NCI-H1930 (cell line): Measurements from ENCODE around the gene ATF7.
A peak's percentile ranks its signal among the peaks of the same experiment; 100 is the strongest.

ENCODE experiments used
- DNase-seq, 2 experiments: peaks; one replicate each; lab custom pipeline; 2025; lab: John Stamatoyannopoulos, UW

ATF7 gene

GRCh38 chr12:53596920-53597363, 29.2 kb downstream of the ATF7 start:
- DNase-seq: no peak

- DNase-seq: peak in 1 of 2 experiments; percentile 21
These were observed 31.1 kb downstream of the ATF7 start for GRCh38 chr12:53594897-53595615.

GRCh38 chr12:53593707-53594106, 32.5 kb downstream of the ATF7 start:
- DNase-seq: peak; percentile 43 to 64

GRCh38 chr12:53593031-53593430, 33.2 kb downstream of the ATF7 start:
- no peak for DNase-seq

GRCh38 chr12:53592426-53592825, 33.8 kb downstream of the ATF7 start:
- peak in 1 of 2 experiments; percentile 9 for DNase-seq

- DNase-seq: peak in 1 of 2 experiments; percentile 16
These were observed 34.6 kb downstream of the ATF7 start for GRCh38 chr12:53591301-53592206.

- DNase-seq: no peak
These were observed 35.5 kb downstream of the ATF7 start for GRCh38 chr12:53590652-53591051.

GRCh38 chr12:53589915-53590314, 36.3 kb downstream of the ATF7 start:
- no peak for DNase-seq

GRCh38 chr12:53589423-53589822, 36.8 kb downstream of the ATF7 start:
- no peak for DNase-seq

GRCh38 chr12:53588123-53588522, 38.1 kb downstream of the ATF7 start:
- DNase-seq: no peak

GRCh38 chr12:53586745-53587144, 39.4 kb downstream of the ATF7 start:
- no peak for DNase-seq

- no peak for DNase-seq
These were observed 40.6 kb downstream of the ATF7 start for GRCh38 chr12:53585448-53586125.

GRCh38 chr12:53579545-53579955, 46.6 kb downstream of the ATF7 start:
- DNase-seq: no peak

- no peak for DNase-seq
These were observed 47.4 kb downstream of the ATF7 start for GRCh38 chr12:53578783-53579182.

GRCh38 chr12:53577941-53578352, 48.2 kb downstream of the ATF7 start:
- DNase-seq: no peak

GRCh38 chr12:53575502-53576249, 50.5 kb downstream of the ATF7 start:
- DNase-seq: no peak

- DNase-seq: no peak
These were observed 53.9 kb downstream of the ATF7 start for GRCh38 chr12:53572134-53572758.

- no peak for DNase-seq
These were observed 54.9 kb downstream of the ATF7 start for GRCh38 chr12:53571295-53571694.

- DNase-seq: no peak
These were observed 57.2 kb downstream of the ATF7 start for GRCh38 chr12:53568809-53569557.
